HG02884 (cell line): ENCODE results near the gene SEC14L5.

Experiments used
- ATAC-seq: cut with Tn5 transposase; IDR thresholded peaks from one replicate; pipeline ENCODE4 v1.9.1; 2021; ENCODE audit warnings: mild to moderate bottlenecking, moderate library complexity; ENCODE audit not compliant: unreplicated experiment

SEC14L5 gene

GRCh38 chr16:4982056-4982867 lies 24.1 kb downstream of the SEC14L5 start:
- no peak for ATAC-seq

GRCh38 chr16:4984174-4984990 lies 26.3 kb downstream of the SEC14L5 start:
- ATAC-seq, result no peak

GRCh38 chr16:4987250-4987579 lies 29.1 kb downstream of the SEC14L5 start:
- no peak for ATAC-seq

- ATAC-seq, result no peak
These were observed 29.6 kb downstream of the SEC14L5 start for GRCh38 chr16:4987580-4988374.

GRCh38 chr16:4988647-4989046 lies 30.5 kb downstream of the SEC14L5 start:
- ATAC-seq, result no peak

- ATAC-seq, result no peak
These were observed 31.4 kb downstream of the SEC14L5 start for GRCh38 chr16:4989391-4990006.

GRCh38 chr16:4990415-4990814 lies 32.3 kb downstream of the SEC14L5 start:
- no peak for ATAC-seq

GRCh38 chr16:4991754-4992153 lies 33.6 kb downstream of the SEC14L5 start:
- ATAC-seq, result no peak

GRCh38 chr16:4994719-4995434 lies 36.7 kb downstream of the SEC14L5 start:
- ATAC-seq, result no peak

- ATAC-seq, result no peak
These were observed 42.5 kb downstream of the SEC14L5 start for GRCh38 chr16:5000573-5001001.

- no peak for ATAC-seq
These were observed 43.4 kb downstream of the SEC14L5 start for GRCh38 chr16:5001571-5001970.

GRCh38 chr16:5001986-5002385 lies 43.9 kb downstream of the SEC14L5 start:
- ATAC-seq, result no peak

- ATAC-seq, result no peak
These were observed 44.6 kb downstream of the SEC14L5 start for GRCh38 chr16:5002699-5003143.

- no peak for ATAC-seq
These were observed 45.1 kb downstream of the SEC14L5 start for GRCh38 chr16:5003211-5003610.

GRCh38 chr16:5003828-5004227 lies 45.7 kb downstream of the SEC14L5 start:
- no peak for ATAC-seq

GRCh38 chr16:5004311-5004710 lies 46.2 kb downstream of the SEC14L5 start:
- no peak for ATAC-seq

- ATAC-seq, result no peak
These were observed 47.8 kb downstream of the SEC14L5 start for GRCh38 chr16:5005916-5006315.

GRCh38 chr16:5006348-5007193 lies 48.4 kb downstream of the SEC14L5 start:
- ATAC-seq, result no peak

- ATAC-seq, result no peak
These were observed 49.1 kb downstream of the SEC14L5 start for GRCh38 chr16:5007256-5007655.
